ENCODE measurements around the gene EZR.
"Not testable (repeated sequence)": the region's sequence is repeated elsewhere in the genome, so short reads cannot be mapped to it uniquely, and the experiment has no call there.

The EZR gene

GRCh38 chr6:158843751-158844683, 24.8 kb upstream of the EZR start:
- no peak for DNase-seq (ENCODE audit: low read depth in 4 of 4, low spot score in 1 of 4)

GRCh38 chr6:158841358-158841757, 22.2 kb upstream of the EZR start:
- DNase-seq (ENCODE audit: low read depth in 4 of 4, low spot score in 1 of 4): no peak

GRCh38 chr6:158840465-158840864, 21.3 kb upstream of the EZR start:
- DNase-seq (ENCODE audit: low read depth in 4 of 4, low spot score in 1 of 4): no peak

- DNase-seq (ENCODE audit: low read depth in 4 of 4, low spot score in 1 of 4): no peak
Observed at GRCh38 chr6:158839796-158840195, 20.6 kb upstream of the EZR start.

GRCh38 chr6:158838790-158839189, 19.6 kb upstream of the EZR start:
- not testable (repeated sequence) for DNase-seq (ENCODE audit: low read depth in 4 of 4, low spot score in 1 of 4)

GRCh38 chr6:158837684-158838625, 18.8 kb upstream of the EZR start:
- DNase-seq (ENCODE audit: low read depth in 4 of 4, low spot score in 1 of 4): no peak

- no peak for DNase-seq (ENCODE audit: low read depth in 4 of 4, low spot score in 1 of 4)
Observed at GRCh38 chr6:158836625-158837311, 17.6 kb upstream of the EZR start.

- no peak for DNase-seq (ENCODE audit: low read depth in 4 of 4, low spot score in 1 of 4)
Observed at GRCh38 chr6:158835616-158836221, 16.6 kb upstream of the EZR start.

GRCh38 chr6:158834675-158835385, 15.7 kb upstream of the EZR start:
- DNase-seq (ENCODE audit: low read depth in 4 of 4, low spot score in 1 of 4): no peak

GRCh38 chr6:158832807-158833206, 13.6 kb upstream of the EZR start:
- DNase-seq (ENCODE audit: low read depth in 4 of 4, low spot score in 1 of 4): not testable (repeated sequence)

GRCh38 chr6:158832026-158832425, 12.9 kb upstream of the EZR start:
- DNase-seq (ENCODE audit: low read depth in 4 of 4, low spot score in 1 of 4): no peak

- no peak for DNase-seq (ENCODE audit: low read depth in 4 of 4, low spot score in 1 of 4)
Observed at GRCh38 chr6:158831571-158831970, 12.4 kb upstream of the EZR start.

GRCh38 chr6:158830736-158831135, 11.6 kb upstream of the EZR start:
- no peak for DNase-seq (ENCODE audit: low read depth in 4 of 4, low spot score in 1 of 4)

GRCh38 chr6:158828807-158829206, 9.6 kb upstream of the EZR start:
- no peak for DNase-seq (ENCODE audit: low read depth in 4 of 4, low spot score in 1 of 4)

GRCh38 chr6:158826819-158827501, 7.8 kb upstream of the EZR start:
- no peak for DNase-seq (ENCODE audit: low read depth in 4 of 4, low spot score in 1 of 4)

GRCh38 chr6:158825951-158826306, 6.8 kb upstream of the EZR start:
- no peak for DNase-seq (ENCODE audit: low read depth in 4 of 4, low spot score in 1 of 4)

- no peak for DNase-seq (ENCODE audit: low read depth in 4 of 4, low spot score in 1 of 4)
Observed at GRCh38 chr6:158825038-158825950, 6.1 kb upstream of the EZR start.

- not testable (repeated sequence) for DNase-seq (ENCODE audit: low read depth in 4 of 4, low spot score in 1 of 4)
Observed at GRCh38 chr6:158823616-158824015, 4.4 kb upstream of the EZR start.

All from stimulated activated CD4-positive, alpha-beta T cell treated with anti-CD3 and anti-CD28 coated beads, Interleukin-1b, Interleukin-23, amount 100 ng/mL, for 24 hours (primary cell).